HPDE6-E6E7 (cell line): ENCODE data around the gene TOX2.

Experiments used
- DNase-seq: peaks from one replicate; pipeline ENCODE4 v3.0.0; 2011; ENCODE audit warnings: missing footprints; ENCODE audit errors: extremely low spot score

TOX2 gene

DNA sequence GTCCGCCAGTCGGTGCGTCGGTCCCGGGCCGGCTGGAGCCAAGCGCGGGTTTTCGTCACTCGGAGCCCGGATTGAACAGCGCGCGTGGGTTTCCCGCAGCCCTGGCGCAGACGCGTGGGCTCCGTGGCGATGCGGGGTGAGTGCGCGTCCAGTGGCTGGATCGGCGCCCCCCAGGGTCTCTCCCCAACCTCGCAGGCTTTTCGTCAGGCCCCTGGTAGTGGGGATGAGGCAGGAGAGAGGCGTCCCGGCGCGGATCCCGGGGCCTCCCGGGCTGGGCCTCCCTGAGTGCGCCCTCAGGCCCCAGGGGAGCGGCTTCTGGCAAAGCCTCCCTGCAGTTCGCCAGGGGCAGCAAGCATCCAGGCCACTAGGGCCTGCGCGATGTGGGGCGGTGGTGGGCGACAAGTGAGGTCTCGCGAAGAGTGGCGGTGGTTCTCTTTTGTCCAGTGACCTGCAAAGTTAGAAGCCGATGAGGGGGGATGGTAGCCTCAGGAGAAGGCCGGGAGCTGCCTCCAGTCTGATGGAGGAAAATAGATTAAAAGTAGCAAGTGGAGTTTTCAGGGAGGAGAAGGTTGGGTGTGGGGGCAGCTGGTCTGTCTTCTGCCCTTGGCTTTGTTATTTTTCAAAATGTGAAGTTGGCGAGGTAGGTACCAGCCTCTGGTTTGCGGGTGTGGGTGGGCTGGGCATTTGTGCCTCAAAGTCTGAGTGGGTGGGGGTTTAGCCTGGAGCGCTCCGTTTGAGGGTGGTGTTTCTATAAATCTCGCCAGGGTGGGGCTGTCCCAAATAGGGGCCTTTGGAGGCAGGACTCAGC lies 1.6 kb downstream of the TOX2 start:
- no peak for DNase-seq

- DNase-seq = no peak
Measured at GRCh38 chr20:43916881-43917371, 2.3 kb downstream of the TOX2 start.

DNA sequence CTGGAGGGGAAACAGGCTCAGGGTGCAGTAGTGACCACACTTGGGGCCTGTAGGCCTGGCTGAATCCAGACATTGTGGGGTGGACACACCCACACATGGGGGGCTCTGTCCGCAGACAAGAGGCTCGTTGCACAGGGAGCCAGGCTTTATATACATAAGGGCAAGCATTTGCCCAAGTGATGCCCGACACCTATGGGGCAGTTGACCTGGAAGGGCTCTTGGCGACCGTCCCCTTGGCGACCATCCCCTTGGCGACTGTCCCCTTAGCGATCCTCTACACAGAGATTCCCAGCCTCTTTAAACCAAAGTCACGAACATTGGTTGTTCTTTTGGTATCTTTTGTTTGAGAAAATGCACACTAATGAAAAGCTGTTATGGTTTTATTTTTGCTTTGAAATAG lies 2.7 kb downstream of the TOX2 start:
- no peak for DNase-seq

GRCh38 chr20:43919686-43920403 lies 5.2 kb downstream of the TOX2 start:
- no peak for DNase-seq

- no peak for DNase-seq
Measured at GRCh38 chr20:43920797-43921196, 6.1 kb downstream of the TOX2 start.

DNA sequence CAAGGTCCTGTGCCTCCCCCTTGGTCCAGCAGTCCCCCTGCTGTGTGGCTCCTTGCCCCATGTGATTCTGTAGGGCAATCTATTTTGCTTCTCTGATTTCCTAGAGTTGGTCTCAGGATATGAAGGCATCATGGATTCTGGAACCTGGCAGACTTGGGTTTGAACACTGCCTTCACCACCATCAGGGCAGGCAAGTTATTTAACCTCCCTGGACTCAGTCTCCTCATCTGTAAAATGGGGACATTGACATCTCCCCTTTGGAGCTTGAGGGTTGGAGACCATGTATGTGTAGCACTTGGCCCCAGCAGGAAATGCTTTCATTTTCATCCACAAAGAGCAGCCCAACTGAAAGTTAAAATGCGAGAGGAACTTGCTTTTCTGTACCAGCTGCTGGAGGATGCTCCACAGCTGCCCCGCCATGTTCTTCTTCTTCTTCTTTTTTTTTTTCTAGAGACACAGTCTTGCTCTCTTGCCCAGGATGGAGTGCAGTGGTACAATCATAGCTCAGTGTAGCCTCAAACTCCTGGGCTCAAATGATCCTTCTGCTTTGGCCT lies 6.7 kb downstream of the TOX2 start:
- DNase-seq = no peak

- DNase-seq = no peak
Measured at GRCh38 chr20:43922614-43923013, 8.0 kb downstream of the TOX2 start.

DNA sequence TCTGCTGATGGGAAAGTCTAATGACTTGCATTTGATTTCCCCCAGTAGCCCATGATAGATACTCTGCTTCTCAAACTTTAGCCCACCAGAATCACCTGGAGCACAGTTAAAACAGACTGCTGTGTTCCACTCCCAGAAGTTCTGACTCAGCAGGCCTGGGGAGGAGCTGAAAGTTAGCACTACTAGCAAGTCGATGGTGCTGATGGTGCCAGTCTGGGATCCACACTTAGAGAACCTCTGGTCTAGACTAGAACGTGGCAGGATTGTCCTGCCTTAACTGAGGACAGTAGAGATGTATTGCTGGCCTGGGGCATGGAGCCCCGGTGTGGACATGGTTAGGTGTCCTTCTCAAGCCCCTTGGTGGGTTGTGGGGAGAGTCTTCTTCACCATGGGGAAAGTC lies 8.7 kb downstream of the TOX2 start:
- DNase-seq = no peak

DNA sequence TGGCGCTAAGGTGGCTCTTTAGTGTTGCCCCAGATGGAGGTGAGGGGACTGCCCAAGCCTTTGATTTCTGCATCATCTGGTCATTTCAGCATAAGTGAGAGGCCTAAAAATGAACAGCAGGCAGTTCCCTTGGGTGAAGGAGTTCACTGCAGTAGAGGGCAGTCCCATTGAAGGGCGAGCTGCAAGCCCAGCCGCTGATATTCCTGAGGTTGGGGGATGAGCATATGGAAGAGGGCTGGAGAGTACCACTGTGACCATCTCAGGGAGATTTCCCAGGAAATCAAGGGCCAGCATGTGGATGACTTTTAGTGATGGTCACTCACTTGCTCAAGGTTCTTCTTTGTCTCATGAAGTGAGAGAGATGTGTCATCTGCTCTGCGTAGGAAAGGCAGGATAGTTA lies 9.3 kb downstream of the TOX2 start:
- DNase-seq = no peak

GRCh38 chr20:43925215-43925614 lies 10.6 kb downstream of the TOX2 start:
- DNase-seq = no peak

- no peak for DNase-seq
Measured at GRCh38 chr20:43925801-43926200, 11.1 kb downstream of the TOX2 start.

GRCh38 chr20:43926287-43927050 lies 11.8 kb downstream of the TOX2 start:
- no peak for DNase-seq

- DNase-seq = no peak
Measured at GRCh38 chr20:43931976-43932375, 17.3 kb downstream of the TOX2 start.

GRCh38 chr20:43934833-43935232 lies 20.2 kb downstream of the TOX2 start:
- no peak for DNase-seq

- no peak for DNase-seq
Measured at GRCh38 chr20:43936104-43936770, 21.6 kb downstream of the TOX2 start.

DNA sequence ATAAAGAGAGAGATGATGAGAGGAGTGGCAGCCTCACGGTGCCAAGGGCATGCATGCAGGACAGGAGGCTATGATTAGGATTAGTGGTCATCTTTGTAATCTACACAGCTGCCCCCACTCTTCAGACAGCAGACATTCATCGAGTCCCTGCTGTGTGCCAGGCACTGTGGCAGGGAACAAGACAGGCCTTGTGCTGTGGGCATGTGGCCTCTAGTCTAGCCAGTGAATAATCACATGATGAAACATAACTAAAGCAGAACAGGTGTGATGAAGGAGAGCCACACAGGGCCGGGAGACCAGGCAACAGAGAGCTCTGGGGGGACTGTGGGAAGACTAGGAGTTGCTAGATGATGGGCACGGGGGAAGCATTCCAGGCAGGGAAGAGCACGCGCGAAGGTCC lies 22.2 kb downstream of the TOX2 start:
- DNase-seq = no peak

- DNase-seq = no peak
Measured at GRCh38 chr20:43937591-43937990, 22.9 kb downstream of the TOX2 start.

DNA sequence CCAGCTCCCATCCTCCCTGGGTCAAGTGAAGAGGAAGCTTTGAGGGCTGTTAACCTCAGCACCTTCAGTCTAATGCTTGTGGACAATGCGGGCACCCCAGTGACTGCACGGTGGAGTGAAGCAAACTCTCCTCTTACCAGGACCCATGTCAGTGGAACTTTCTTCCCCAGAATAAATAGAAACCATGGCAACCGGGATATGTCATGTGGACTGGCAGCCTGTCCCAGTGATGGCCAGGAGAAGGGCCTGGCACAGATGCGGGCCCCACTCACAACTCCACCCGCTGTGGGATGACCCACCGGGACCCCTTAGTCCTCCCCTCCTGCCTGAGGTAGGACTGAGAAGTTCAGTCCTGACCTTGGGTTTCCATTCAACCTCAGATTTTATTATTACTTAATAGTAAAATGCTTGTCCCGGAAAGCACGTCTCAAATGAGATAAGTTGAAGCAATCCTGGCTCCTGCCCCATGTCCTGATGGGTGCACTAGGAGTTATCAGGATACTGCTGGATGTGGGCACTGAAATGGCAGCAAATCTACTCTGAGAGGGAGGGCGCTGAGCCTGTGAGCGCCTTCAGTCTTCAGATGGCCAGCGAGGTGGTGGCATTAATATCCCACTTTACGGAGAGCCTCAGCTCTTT lies 23.5 kb downstream of the TOX2 start:
- no peak for DNase-seq

DNA sequence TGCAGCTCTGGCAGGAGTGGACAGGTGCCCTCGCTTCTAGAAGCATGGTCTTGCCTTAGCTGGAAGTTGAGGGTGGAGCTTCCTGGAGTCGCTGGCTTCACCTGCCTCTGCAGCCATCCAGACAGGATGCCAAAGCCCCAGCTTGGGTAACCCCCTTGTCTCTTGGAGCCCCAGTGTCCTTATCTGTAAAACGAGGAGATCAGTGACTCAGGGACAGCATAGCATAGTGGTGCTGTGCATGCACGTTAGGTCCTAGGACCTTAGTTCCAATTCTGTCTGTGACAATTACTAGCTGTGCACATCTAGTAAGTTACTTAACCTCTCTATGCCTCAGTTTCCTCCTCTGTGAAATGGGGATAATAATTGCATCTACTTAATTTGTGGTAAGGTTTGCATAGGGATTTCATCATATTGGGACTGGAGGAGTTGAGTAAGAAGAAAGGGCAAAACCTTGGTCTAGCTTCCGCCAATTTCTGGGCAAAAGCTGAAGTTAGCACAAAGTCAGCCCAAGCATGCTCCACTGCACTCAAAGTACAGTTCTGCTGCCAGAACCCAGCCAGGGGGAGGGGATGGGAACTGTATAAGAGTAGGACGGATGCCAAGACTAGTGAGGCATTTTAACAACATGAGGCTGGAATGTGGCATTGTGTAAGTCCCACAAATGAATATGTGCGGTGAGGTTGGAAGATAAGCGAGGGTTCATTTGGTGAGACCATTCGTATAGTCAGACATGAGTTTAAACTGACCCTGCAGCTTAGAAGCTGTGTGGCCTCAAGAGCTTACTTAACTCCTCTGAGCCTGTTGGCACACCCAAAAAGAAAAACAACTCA lies 24.5 kb downstream of the TOX2 start:
- peak; percentile 80 for DNase-seq

- no peak for DNase-seq
Measured at GRCh38 chr20:43939762-43940121, 25.1 kb downstream of the TOX2 start.
